Stimulated activated naive CD8-positive, alpha-beta T cell treated with anti-CD3 and anti-CD28 coated beads, Interleukin-15, Interleukin-2, amounts not matched to agents 100 ng/mL and 50 ng/mL, for 24 hours (primary cell): ENCODE measurements around the gene MRPL10.

ENCODE experiments used
- H3K27ac Mint-ChIP-seq: one replicate; pipeline ENCODE4 v1.8.0; 2021; ENCODE audit warnings: mild to moderate bottlenecking, mixed read lengths
- H3K27me3 Mint-ChIP-seq: one replicate; pipeline ENCODE4 v1.8.0; 2021; ENCODE audit warnings: mixed read lengths
- H3K36me3 Mint-ChIP-seq: one replicate; pipeline ENCODE4 v1.8.0; 2021; ENCODE audit warnings: low read depth, mixed read lengths
- H3K4me1 Mint-ChIP-seq: one replicate; pipeline ENCODE4 v1.8.0; 2021; ENCODE audit warnings: low read depth, mixed read lengths
- H3K4me3 Mint-ChIP-seq: one replicate; pipeline ENCODE4 v1.8.0; 2021; ENCODE audit warnings: mild to moderate bottlenecking, mixed read lengths
- H3K9me3 Mint-ChIP-seq: one replicate; pipeline ENCODE4 v1.8.0; 2021; ENCODE audit warnings: mixed read lengths

Gene MRPL10

DNA sequence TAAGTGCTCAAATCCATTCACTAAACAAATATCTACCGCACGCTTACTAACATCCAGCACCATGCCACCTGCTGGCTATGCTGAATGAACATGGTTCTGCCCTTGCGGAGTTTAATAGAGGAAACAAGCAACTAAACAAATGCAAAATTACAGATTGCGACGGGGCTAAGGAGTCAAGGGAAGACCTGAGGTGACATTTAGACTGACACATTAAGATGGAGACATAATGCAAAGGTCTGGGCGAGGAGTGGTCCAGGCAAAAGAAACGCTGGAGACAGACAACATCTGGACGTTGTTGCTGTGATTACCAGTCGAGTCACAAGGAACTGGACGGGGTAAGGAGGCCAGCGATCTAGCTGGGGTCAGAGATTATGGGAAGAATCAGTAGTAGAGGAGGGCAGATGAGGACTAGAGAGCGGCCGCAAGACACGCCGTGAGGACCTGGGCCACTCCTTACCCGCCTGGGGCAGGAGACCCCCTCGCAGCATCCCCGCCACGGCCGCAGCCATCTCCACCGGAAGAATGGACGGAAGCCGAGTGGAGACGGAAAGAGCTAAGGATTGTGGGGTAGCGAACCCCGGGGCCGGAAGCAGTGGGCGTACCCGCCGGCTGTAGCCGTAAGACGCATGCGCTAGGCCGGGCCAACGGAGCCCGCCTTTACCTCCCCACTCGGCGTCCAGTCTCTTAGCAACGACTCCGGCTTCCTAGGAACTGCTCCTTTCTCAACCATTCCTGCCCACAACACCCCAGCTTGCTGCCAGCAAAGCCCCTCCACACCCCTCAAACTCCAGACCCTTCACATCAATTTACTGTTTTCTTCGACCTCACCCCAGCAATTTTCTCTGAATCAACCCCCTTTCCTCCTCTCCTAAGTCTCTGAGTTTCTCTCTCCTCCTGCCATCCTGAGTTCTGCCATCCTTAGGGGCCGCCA, at the start of gene MRPL10, which contains the start of gene LRRC46:
TSS of gene MRPL10 (minus strand) at position 539 of the 931 bp plus-strand sequence. CDS start at position 509, 30 bp downstream.
TSS of gene LRRC46 (plus strand) at position 668 of the 931 bp plus-strand sequence. CDS start 320 bp downstream, outside the sequence.
- H3K9me3 Mint-ChIP-seq = no peaks in the 10 kb centered on the region
- H3K4me3 Mint-ChIP-seq = peak within 1 kb of the TSS; percentile 93
- peaks cover 30% of the 10 kb centered on the region for H3K36me3 Mint-ChIP-seq
- H3K27me3 Mint-ChIP-seq = no peaks in the 10 kb centered on the region
- H3K4me1 Mint-ChIP-seq = peaks cover 55% of the 10 kb centered on the region
- H3K27ac Mint-ChIP-seq = peak within 1 kb of the TSS; percentile 88

DNA sequence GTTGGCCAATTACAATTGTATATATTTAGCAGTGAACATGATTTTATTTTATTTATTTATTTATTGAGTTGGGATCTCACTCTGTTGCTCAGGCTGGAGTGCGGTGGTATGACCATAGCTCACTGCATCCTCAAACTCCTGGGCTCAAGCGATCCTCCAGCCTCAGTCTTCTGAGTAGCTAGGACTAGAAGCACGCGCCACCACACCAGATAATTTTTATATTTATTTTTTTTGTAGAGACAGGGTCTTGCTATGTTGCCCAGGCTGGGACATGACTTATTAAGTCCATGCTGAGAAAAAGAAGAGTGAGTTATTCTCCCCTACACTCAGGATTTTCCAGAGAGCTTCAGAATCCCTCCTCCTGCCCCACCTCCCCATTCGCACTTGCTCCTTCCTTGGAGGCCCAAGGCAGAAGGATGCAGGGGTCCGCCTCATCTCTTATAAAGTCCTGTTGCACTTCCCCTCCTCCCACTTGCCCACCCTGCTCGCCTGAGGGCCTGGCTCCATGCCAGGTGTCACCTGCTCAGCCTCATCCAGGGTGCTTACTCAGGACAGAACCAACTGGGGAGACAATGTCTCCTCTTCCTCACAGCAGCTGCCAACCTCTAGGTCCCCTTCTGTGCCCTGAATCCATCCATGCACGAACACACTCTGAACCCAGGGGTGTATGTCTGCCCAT, 48.6 kb upstream of the MRPL10 start:
- Mint-ChIP-seq H3K4me3 (no peak overlapping the region), H3K9me3 (no peaks in the 10 kb centered on the region), H3K4me1 (peaks cover 9% of the 10 kb centered on the region), H3K27ac (no peak overlapping the region), H3K27me3 (peaks cover 18% of the 10 kb centered on the region), H3K36me3 (no peaks in the 10 kb centered on the region)

DNA sequence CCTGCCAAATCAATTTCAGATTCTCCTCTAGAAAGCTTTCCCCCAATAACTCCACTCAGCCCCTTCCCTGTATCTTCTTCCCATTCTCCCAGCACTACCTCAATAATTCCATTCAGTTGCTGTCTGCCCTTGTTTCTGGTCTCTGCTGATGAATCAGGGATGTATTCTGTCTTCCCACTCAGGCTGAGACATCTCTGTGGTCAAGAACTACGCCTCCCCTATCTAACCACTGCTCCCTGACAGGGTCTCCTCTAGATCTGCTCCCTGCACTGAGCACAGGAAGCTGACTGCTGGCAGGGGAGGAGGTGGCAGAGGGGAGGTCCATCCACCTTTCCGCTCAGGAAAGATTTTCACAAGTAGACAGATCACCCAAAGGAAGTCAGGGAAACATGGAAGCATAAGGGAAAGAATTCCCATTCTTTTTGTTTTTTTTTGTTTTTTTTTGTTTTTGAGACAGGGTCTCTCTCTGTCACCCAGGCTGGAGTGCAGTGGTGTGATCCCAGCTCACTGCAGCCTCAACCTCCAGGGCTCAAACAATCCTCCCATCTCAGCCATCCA, 47.8 kb upstream of the MRPL10 start:
- Mint-ChIP-seq H3K9me3 (no peaks in the 10 kb centered on the region), H3K4me3 (no peak overlapping the region), H3K4me1 (peaks cover 9% of the 10 kb centered on the region), H3K27me3 (peaks cover 25% of the 10 kb centered on the region), H3K27ac (no peak overlapping the region), H3K36me3 (no peaks in the 10 kb centered on the region)

DNA sequence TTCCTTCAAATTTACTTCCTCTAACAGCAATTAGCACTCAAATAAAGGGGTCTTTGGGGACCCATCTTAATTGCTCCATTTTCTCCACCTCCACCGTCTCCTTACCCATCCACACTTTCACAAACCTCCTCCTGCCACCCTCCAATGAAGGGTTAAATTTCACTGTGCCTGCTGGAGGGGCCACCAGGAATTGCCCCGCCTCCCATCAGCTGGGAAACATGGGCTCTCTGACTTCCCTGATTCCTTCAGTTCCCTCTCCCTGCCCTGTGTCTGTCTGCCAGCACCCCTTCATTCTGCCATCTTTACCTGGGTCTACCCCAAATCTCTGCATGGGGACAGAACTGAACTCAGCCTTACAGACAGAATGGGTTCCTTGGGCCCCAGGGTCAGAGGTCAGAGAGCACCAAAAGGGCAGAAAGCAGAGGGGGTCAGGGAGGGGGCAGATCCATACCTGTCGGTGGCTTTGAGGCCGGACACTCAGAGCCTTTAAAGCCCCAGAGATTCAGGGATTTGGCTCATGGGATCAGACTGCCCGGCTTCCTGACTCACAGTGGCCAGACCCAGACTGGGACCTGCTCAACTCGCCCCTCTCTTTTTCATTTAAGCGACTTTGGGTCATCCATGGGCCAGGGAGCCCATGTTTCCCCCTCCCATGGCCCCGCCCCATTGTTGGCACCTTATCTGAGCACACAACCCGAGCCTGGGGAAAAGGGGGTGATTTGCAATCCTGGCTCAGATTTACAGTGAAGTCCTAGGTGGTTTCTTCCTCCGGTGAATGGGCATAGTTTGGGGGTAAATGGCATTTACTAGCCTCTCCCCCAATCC, 47.1 kb upstream of the MRPL10 start:
- H3K27ac Mint-ChIP-seq = no peak overlapping the region
- no peak overlapping the region for H3K4me3 Mint-ChIP-seq
- peaks cover 8% of the 10 kb centered on the region for H3K4me1 Mint-ChIP-seq
- H3K9me3 Mint-ChIP-seq = no peaks in the 10 kb centered on the region
- no peaks in the 10 kb centered on the region for H3K36me3 Mint-ChIP-seq
- H3K27me3 Mint-ChIP-seq = peaks cover 32% of the 10 kb centered on the region

DNA sequence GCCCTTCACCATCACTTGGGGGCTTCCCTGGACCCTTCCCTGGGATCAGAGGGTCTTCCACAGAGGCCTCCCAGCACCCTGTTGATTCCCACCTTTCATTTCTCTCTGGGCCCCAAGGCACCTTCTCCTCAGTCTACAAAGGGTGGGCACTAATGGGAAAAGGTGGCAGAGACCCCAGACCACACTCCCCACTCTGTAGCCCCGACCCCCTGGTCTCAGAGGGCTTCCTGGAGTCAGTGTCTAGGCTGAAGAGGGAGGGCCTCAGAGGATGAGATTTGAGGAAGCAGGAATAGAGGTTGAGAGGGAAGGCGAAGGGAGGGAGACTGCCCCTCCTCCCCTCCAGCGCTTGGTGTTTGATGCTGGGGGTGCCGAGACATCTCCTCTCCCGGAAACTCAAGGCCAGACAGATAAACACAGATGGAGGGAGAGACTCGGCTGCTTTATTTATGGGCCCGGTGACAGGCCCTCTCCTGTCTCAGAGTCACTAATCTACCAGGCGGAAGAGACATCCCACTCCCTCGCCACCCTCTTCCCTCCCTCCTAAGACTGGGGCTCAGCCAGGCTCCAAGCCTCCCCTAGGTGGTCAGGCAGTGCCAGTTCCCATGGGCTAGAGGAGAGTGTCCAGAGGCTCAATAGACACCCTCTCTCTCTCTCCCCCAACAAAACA, 46.2 kb upstream of the MRPL10 start:
- H3K36me3 Mint-ChIP-seq = no peaks in the 10 kb centered on the region
- peaks cover 6% of the 10 kb centered on the region for H3K4me1 Mint-ChIP-seq
- no peak overlapping the region for H3K27ac Mint-ChIP-seq
- peaks cover 37% of the 10 kb centered on the region for H3K27me3 Mint-ChIP-seq
- H3K4me3 Mint-ChIP-seq = no peak overlapping the region
- H3K9me3 Mint-ChIP-seq = no peaks in the 10 kb centered on the region

DNA sequence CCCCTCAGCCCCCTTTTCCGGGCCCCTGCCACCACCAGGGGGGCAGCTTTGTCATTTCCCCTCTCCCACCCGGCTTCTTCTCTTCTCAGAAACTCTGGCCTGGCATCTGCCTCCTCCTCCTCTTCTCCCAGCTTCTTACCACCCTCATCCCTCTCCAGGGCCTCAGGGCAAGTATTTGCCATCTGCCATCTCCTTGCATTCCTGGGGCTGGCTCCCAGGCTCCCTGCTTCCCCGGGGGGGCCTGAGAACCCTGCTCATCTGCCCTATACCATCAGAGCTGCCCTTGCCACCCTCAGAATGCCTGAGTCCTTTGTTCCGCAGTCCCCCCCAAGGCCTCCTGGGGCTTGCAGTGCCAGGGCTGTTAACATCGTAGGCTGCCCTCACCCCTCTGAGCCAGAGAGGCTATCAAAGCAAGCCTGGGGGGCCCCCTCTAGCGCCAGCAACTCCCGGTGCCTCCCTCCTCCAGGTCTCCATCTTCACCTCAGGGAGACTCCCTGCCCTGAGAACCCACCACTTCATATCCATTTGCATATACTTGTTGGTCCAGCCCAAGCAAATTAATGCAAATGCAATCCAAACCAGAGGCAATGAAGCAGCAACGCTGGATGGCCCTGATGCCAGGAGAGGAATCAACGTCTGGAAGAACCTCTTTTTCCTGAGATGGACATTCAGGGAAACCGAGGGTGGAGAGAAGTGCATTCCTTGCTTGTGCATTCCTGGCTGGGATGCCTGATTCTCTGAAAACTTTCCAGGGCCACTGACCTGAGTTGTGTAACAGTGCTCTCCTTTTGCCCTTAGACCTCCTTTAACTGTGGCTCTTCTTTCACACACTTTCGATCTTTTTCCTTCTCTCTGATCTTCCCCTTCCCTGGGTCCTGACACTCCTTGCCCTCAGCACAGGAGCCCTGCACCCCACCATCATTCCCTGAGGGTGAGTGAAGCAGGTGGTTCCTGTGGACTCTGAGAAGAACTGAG, 44.0 kb upstream of the MRPL10 start:
- no peak overlapping the region for H3K27ac Mint-ChIP-seq
- H3K27me3 Mint-ChIP-seq = peaks cover 55% of the 10 kb centered on the region
- no peak overlapping the region for H3K4me3 Mint-ChIP-seq
- no peaks in the 10 kb centered on the region for H3K9me3 Mint-ChIP-seq
- no peaks in the 10 kb centered on the region for H3K36me3 Mint-ChIP-seq
- peaks cover 6% of the 10 kb centered on the region for H3K4me1 Mint-ChIP-seq

DNA sequence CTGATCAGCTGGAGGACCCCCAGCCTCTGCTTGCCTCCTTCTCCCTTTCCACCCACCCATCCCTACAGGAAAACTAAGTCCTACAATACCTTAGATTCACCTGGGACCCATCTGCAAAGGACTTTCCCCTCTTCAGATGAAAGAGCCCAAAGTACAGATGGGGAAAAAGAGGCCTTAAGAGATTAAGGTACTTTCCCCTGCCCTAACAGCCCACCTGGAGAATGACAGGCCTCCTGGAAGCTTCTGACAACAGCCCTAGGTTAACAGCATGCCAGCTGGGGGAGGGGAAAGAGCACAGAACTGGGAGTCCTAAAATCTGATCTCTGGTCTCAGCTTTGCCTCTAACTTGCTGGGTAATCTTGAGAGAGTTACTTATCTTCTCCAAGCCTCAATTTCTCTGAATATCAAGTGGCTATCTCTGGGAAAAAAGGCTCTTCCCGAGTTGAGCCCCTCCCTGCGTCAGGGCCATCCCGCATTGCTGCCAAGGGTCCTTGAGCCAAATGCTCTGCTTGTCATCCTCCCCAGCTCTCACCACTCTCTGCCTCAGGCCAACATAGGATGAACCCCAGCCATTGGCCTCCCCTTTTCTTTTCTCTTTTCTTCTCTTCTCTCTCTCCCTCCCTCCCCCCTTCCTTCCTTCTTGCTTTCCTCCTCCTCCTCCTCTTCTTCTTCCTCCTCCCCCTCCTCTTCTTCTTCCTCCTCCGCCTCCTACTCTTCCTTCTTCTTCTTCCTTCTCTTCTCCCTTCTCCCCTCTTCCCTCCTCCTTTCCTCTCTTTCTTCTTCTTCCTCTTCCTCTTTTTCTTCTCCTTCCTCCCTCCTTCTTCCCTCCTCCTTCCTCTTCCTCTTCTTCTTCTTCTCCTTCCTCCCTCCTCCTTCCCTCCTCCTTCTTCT, 42.1 kb upstream of the MRPL10 start:
- no peak overlapping the region for H3K27ac Mint-ChIP-seq
- H3K4me3 Mint-ChIP-seq = no peak overlapping the region
- H3K4me1 Mint-ChIP-seq = no peaks in the 10 kb centered on the region
- H3K27me3 Mint-ChIP-seq = peaks cover 56% of the 10 kb centered on the region
- no peaks in the 10 kb centered on the region for H3K36me3 Mint-ChIP-seq
- H3K9me3 Mint-ChIP-seq = no peaks in the 10 kb centered on the region

DNA sequence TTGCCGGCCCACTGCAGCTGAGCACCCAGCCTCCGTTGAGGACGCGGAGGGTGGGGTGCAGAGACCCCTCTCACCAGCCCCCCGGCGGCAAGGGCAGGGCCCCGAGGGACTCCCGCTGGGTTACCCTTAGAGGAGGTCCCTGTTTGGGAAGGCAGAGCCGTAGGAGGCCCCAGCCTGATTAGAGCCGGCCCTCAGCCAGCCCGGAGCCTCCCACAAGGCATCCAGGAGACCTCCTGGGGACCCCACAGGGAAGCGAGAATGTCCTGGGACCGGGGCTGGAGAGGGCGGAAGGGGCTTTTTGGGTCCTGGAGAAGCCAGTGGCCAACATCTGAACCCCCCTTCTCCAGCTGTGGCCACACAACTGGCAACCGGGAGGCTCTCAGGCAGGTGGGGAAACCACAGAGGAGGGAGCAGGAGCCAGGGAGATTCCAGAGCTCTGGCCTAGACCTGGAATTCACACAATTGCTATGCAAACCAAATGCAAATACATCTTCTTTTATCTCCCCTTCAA, 41.4 kb upstream of the MRPL10 start:
- H3K4me3 Mint-ChIP-seq = no peak overlapping the region
- peaks cover 56% of the 10 kb centered on the region for H3K27me3 Mint-ChIP-seq
- H3K4me1 Mint-ChIP-seq = no peaks in the 10 kb centered on the region
- no peaks in the 10 kb centered on the region for H3K36me3 Mint-ChIP-seq
- no peak overlapping the region for H3K27ac Mint-ChIP-seq
- no peaks in the 10 kb centered on the region for H3K9me3 Mint-ChIP-seq

DNA sequence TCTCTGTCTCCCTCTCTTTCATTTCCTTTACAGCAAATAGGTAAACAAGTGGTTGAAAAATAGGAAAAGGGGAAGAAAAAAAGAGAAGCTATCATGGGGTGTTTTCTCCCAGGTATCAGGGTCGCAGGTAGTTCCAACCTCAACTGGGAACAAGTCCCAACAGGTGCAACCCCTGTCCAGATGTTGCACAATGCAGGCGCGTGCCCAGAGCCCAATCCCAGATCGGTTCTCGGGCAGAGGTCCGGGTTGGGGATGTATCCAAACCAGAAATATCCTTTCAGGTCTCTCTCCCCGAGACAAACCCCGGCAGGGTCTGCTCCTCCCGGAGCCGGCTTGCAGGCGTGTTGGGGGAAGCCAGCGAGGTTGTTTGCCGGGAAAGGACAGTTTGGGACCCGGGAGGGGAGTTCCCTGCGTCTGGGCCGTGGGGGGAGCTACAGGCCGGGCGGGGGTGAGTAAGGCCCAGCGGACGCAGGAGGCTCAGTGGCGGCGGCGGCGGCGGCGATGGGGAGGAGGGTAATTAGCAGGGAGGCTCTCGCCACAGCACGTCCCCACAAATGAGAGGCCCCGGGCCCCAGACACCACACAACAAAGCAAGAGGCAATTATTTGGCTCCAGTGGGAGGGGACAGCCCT, 40.8 kb upstream of the MRPL10 start:
- Mint-ChIP-seq H3K4me3 (no peak overlapping the region), H3K4me1 (no peaks in the 10 kb centered on the region), H3K36me3 (no peaks in the 10 kb centered on the region), H3K9me3 (no peaks in the 10 kb centered on the region), H3K27ac (no peak overlapping the region), H3K27me3 (peaks cover 57% of the 10 kb centered on the region)

DNA sequence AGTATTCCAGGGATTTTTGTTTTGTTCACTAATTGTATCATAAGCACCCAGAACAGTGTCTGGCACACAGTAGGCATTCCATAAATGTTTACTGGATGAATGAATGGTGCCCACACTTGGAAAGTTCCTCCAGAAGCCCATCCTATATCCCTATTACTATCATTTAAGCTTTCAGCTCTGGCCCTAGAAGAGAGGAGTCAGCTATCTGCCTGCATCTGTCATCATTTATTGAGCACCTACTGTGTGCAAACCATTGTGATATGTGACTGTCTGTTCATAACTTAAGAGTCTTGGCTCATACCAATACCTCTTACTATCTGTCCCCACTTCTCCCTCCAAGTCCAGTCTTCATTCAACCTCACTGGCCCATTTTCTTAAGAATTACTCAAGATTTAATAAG, 39.7 kb upstream of the MRPL10 start:
- Mint-ChIP-seq H3K9me3 (no peaks in the 10 kb centered on the region), H3K27me3 (peaks cover 54% of the 10 kb centered on the region), H3K27ac (no peak overlapping the region), H3K36me3 (no peaks in the 10 kb centered on the region), H3K4me1 (no peaks in the 10 kb centered on the region), H3K4me3 (no peak overlapping the region)

DNA sequence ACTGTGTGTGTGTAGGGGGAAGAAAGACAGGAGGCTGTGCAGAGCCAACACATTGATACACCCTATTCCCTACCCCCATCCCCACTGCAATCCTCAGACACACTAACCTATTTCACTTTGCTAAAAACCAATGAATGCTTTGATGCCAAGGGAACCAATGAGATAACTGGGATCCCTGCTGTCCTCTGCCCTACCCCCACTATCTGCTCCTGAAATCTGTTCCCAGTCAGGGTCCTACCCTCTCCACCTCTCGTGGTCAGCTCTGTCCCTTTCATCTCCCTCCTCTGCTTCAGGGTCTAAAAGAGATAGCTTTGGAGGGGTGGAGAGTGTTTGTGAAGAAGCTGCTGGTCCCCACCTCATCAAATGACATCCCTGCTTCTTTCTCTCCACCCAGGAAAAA, 38.7 kb upstream of the MRPL10 start:
- no peaks in the 10 kb centered on the region for H3K9me3 Mint-ChIP-seq
- no peak overlapping the region for H3K27ac Mint-ChIP-seq
- H3K4me3 Mint-ChIP-seq = no peak overlapping the region
- peaks cover 49% of the 10 kb centered on the region for H3K27me3 Mint-ChIP-seq
- H3K4me1 Mint-ChIP-seq = peaks cover 2% of the 10 kb centered on the region
- H3K36me3 Mint-ChIP-seq = no peaks in the 10 kb centered on the region

DNA sequence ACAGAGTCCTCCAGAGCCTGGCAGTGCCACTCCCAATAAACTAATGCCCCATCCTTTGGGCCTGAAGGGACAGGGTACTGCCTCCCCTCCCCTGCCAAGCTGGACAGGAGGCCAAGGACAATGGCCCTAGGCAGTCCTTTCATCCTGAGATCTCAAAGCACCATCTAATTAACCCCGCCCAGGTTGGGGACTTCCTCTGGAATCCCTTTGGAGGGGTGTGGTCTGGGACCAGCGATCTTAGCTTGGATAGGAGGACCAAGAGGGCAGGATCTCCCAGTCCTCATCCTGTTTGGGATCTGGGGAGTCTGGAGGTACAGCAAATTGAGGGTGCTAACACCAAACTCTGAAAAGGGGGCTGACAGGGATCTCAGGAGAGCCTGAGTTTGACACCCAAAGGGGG, 37.8 kb upstream of the MRPL10 start:
- Mint-ChIP-seq H3K27me3 (peaks cover 40% of the 10 kb centered on the region), H3K27ac (no peak overlapping the region), H3K4me3 (no peak overlapping the region), H3K9me3 (no peaks in the 10 kb centered on the region), H3K36me3 (no peaks in the 10 kb centered on the region), H3K4me1 (peaks cover 6% of the 10 kb centered on the region)
